ENCODE results near the gene CNNM2. TPM values are rescaled to one million over a fixed set of nuclear protein-coding genes. Genes with fewer than 3 reads are reported as not detected.

CNNM2 gene
- total RNA-seq, 2 experiments from 2014 or later = 5.1 to 5.2 TPM

- CTCF ChIA-PET = interaction anchor here (1.4 kb wide), 1 partner anchor 26 kb away, joined by 3 read pairs; no protein-coding TSS in a partner anchor
Measured at GRCh38 chr10:102872163-102872562, 45.9 kb upstream of the CNNM2 start.

GRCh38 chr10:102876747-102877153 lies 41.3 kb upstream of the CNNM2 start:
- ChIA-PET POLR2A (no interaction called here), CTCF (interaction anchor here (1.3 to 2.0 kb wide), 2 partner anchors 25 to 41 kb away, joined by 3 to 8 read pairs; partner anchors contain the start of gene CNNM2)
- H3K4me3 Mint-ChIP-seq = no peak overlapping the region
- intact Hi-C loops (cut with micrococcal nuclease) = no loop called here
- no peak for TF ChIP-seq CTCF (IDR thresholded peaks at IDR 0.05)
- no peaks in the 10 kb centered on the region for H3K27me3 Mint-ChIP-seq
- no peak overlapping the region for H3K27ac Mint-ChIP-seq
- ATAC-seq = no peak
- no peaks in the 10 kb centered on the region for H3K4me1 Mint-ChIP-seq (ENCODE audit: low read depth)
- no peaks in the 10 kb centered on the region for H3K9me3 Mint-ChIP-seq
- H3K36me3 Mint-ChIP-seq (ENCODE audit: low read depth) = no peaks in the 10 kb centered on the region
- DNase-seq = no peak

More at GRCh38 chr10:102872163-102872562, 45.9 kb upstream of the CNNM2 start:
- Mint-ChIP-seq H3K27ac (no peak overlapping the region), H3K36me3 (ENCODE audit: low read depth) (peaks cover 3% of the 10 kb centered on the region), H3K4me3 (no peak overlapping the region), H3K27me3 (peaks cover 20% of the 10 kb centered on the region), H3K9me3 (no peaks in the 10 kb centered on the region), H3K4me1 (ENCODE audit: low read depth) (peaks cover 5% of the 10 kb centered on the region)
- POLR2A ChIA-PET = no interaction called here
- no peak for TF ChIP-seq CTCF (IDR thresholded peaks at IDR 0.05)
- no peak for ATAC-seq
- DNase-seq = no peak
- intact Hi-C loops (cut with micrococcal nuclease) = no loop called here

- intact Hi-C loops (cut with micrococcal nuclease) = no loop called here
- H3K4me1 Mint-ChIP-seq (ENCODE audit: low read depth) = no peaks in the 10 kb centered on the region
- TF ChIP-seq CTCF (IDR thresholded peaks at IDR 0.05) = no peak
- DNase-seq (no peak), ATAC-seq (no peak)
- ChIA-PET POLR2A (no interaction called here), CTCF (interaction anchor here (1.0 to 1.4 kb wide), 4 partner anchors 15 to 43 kb away, joined by 3 read pairs; no protein-coding TSS in a partner anchor)
- H3K36me3 Mint-ChIP-seq (ENCODE audit: low read depth) = no peaks in the 10 kb centered on the region
- no peaks in the 10 kb centered on the region for H3K27me3 Mint-ChIP-seq
- no peak overlapping the region for H3K4me3 Mint-ChIP-seq
- no peak overlapping the region for H3K27ac Mint-ChIP-seq
- H3K9me3 Mint-ChIP-seq = no peaks in the 10 kb centered on the region
Measured at GRCh38 chr10:102878629-102879028, 39.5 kb upstream of the CNNM2 start.

GRCh38 chr10:102880256-102880655 lies 37.8 kb upstream of the CNNM2 start:
- H3K36me3 Mint-ChIP-seq (ENCODE audit: low read depth) = no peaks in the 10 kb centered on the region
- ChIA-PET POLR2A (no interaction called here), CTCF (no interaction called here)
- H3K27me3 Mint-ChIP-seq = no peaks in the 10 kb centered on the region
- no peak for TF ChIP-seq CTCF (IDR thresholded peaks at IDR 0.05)
- no peak overlapping the region for H3K4me3 Mint-ChIP-seq
- DNase-seq = no peak
- ATAC-seq = no peak
- H3K27ac Mint-ChIP-seq = no peak overlapping the region
- H3K4me1 Mint-ChIP-seq (ENCODE audit: low read depth) = no peaks in the 10 kb centered on the region
- intact Hi-C loops (cut with micrococcal nuclease) = no loop called here
- H3K9me3 Mint-ChIP-seq = no peaks in the 10 kb centered on the region

GRCh38 chr10:102888048-102888447 lies 30.0 kb upstream of the CNNM2 start:
- TF ChIP-seq CTCF (IDR thresholded peaks at IDR 0.05) = no peak
- intact Hi-C loops (cut with micrococcal nuclease) = no loop called here
- DNase-seq (no peak), ATAC-seq (no peak)
- H3K27me3 Mint-ChIP-seq = no peaks in the 10 kb centered on the region
- H3K9me3 Mint-ChIP-seq = no peaks in the 10 kb centered on the region
- POLR2A ChIA-PET = no interaction called here
- CTCF ChIA-PET = interaction anchor here (1.2 kb wide), 1 partner anchor 30 kb away, joined by 4 read pairs; the partner anchor contains the start of gene CNNM2
- H3K4me1 Mint-ChIP-seq (ENCODE audit: low read depth) = no peaks in the 10 kb centered on the region
- no peak overlapping the region for H3K27ac Mint-ChIP-seq
- H3K4me3 Mint-ChIP-seq = no peak overlapping the region
- no peaks in the 10 kb centered on the region for H3K36me3 Mint-ChIP-seq (ENCODE audit: low read depth)

Measured in activated CD8-positive, alpha-beta T cell treated with anti-CD3 and anti-CD28 coated beads for 36 hours (primary cell).